Keratinocyte (primary cell): Measurements from ENCODE around the gene MOCS3. TPM values are rescaled to one million over a fixed set of nuclear protein-coding genes. Genes with fewer than 3 reads are reported as not detected.

Experiments used
- DNase-seq: peaks from one replicate; pipeline ENCODE4 v3.0.0-alpha.2; 2011; ENCODE audit warnings: low read depth, missing footprints, low spot score
- FAIRE-seq: peaks from 2 replicates; lab custom pipeline; 2011; peaks lifted over from hg19 to GRCh38; lab: Jason Lieb, UNC
- H2AFZ ChIP-seq: 2 replicates; pipeline ENCODE4 v1.6.0; 2012; ENCODE audit warnings: low read length, control low read depth, inconsistent platforms; ENCODE audit not compliant: control insufficient read depth
- H3K27ac ChIP-seq: 2 replicates; pipeline ENCODE4 v1.5.1; 2011; ENCODE audit warnings: low read length; ENCODE audit not compliant: control insufficient read depth, insufficient read depth
- H3K27me3 ChIP-seq: 3 replicates; pipeline ENCODE4 v1.6.0; 2011; ENCODE audit warnings: low read length; ENCODE audit not compliant: control insufficient read depth, insufficient read depth; ENCODE audit errors: extremely low read depth
- H3K36me3 ChIP-seq, 2 experiments: 2 replicates in 1 of 2; 3 replicates in 1 of 2; pipeline ENCODE4 v1.5.1; 2011; ENCODE audit warnings: low read length in 2 of 2, mild to moderate bottlenecking in 1 of 2; ENCODE audit not compliant: control insufficient read depth in 2 of 2, insufficient read depth in 2 of 2; ENCODE audit errors: extremely low read depth in 1 of 2
- H3K4me1 ChIP-seq: 3 replicates; pipeline ENCODE4 v1.5.1; 2011; ENCODE audit warnings: low read length; ENCODE audit not compliant: control insufficient read depth, insufficient read depth; ENCODE audit errors: extremely low read depth
- H3K4me2 ChIP-seq: 3 replicates; pipeline ENCODE4 v1.6.0; 2011; ENCODE audit warnings: low read depth, low read length; ENCODE audit not compliant: control insufficient read depth, insufficient read depth; ENCODE audit errors: extremely low read depth
- H3K4me3 ChIP-seq, 3 experiments: fragments of 200-600 bp in 1 of 3; sonication (generic) in 1 of 3; 2 replicates in 2 of 3; 3 replicates in 1 of 3; pipeline ENCODE4 v1.5.1; 2011 to 2016; ENCODE audit warnings: low read length in 3 of 3, mild to moderate bottlenecking in 3 of 3, control low read depth in 2 of 3, inconsistent platforms in 1 of 3, low read depth in 1 of 3, mixed read lengths in 1 of 3, mixed run types in 1 of 3, moderate library complexity in 1 of 3; ENCODE audit not compliant: control insufficient read depth in 2 of 3, insufficient read depth in 2 of 3; ENCODE audit errors: extremely low read depth in 1 of 3
- H3K79me2 ChIP-seq: 2 replicates; pipeline ENCODE4 v1.6.0; 2012; ENCODE audit warnings: low read length; ENCODE audit not compliant: control insufficient read depth, insufficient read depth
- H3K9ac ChIP-seq: 3 replicates; pipeline ENCODE4 v1.6.0; 2011; ENCODE audit warnings: low read length; ENCODE audit not compliant: control insufficient read depth, insufficient read depth; ENCODE audit errors: extremely low read depth
- H3K9me1 ChIP-seq: 3 replicates; pipeline ENCODE4 v1.6.0; 2011; ENCODE audit warnings: low read length; ENCODE audit not compliant: control insufficient read depth, insufficient read depth; ENCODE audit errors: extremely low read depth
- H3K9me3 ChIP-seq: 2 replicates; pipeline ENCODE4 v1.5.1; 2012; ENCODE audit warnings: low read depth, low read length; ENCODE audit not compliant: control insufficient read depth
- H4K20me1 ChIP-seq: 3 replicates; pipeline ENCODE4 v1.6.0; 2011; ENCODE audit warnings: low read length; ENCODE audit not compliant: control insufficient read depth, insufficient read depth; ENCODE audit errors: extremely low read depth
- EZH2 ChIP-seq: IDR thresholded peaks from one replicate; pipeline ENCODE4 v1.6.1; 2012; ENCODE audit warnings: inconsistent platforms, mild to moderate bottlenecking, low read length, moderate library complexity
- dilution Hi-C: fragments of 300-500 bp; cut with MboI; formaldehyde crosslinking; loops from one replicate; pipeline ENCODE4 v1.7.0; 2020; ENCODE audit warnings: low sequenced_read_pairs; ENCODE audit not compliant: extremely low pct_ligation_motif_present
- polyA plus RNA-seq, 5 experiments: library from polyadenylated mRNA; depleted of rRNA in 3 of 5; stranded (reverse) in 3 of 5; stranded (forward) in 1 of 5; unstranded in 1 of 5; fragments of >200 nt; gene quantifications; 1 replicate in 1 of 5; 2 replicates in 3 of 5; 3 replicates in 1 of 5; pipeline versions ENCODE4 v1.2.1 to v1.2.3, GENCODE V29; 2011 to 2012; ENCODE audit warnings: missing spikeins in 2 of 5, low read depth in 1 of 5, low replicate concordance in 1 of 5
- TF ChIP-seq, protein P1 (sequence below), 3 experiments: IDR thresholded peaks in 1 of 3; conservative IDR thresholded peaks in 1 of 3; optimal IDR thresholded peaks in 1 of 3; 2 replicates in 2 of 3; 3 replicates in 1 of 3; pipeline versions ENCODE3 to v1.5.1; 2011; ENCODE audit warnings: low read length in 3 of 3, mild to moderate bottlenecking in 3 of 3, moderate library complexity in 2 of 3, control low read depth in 1 of 3, inconsistent platforms in 1 of 3; ENCODE audit not compliant: insufficient read depth in 2 of 3; ENCODE audit errors: extremely low read depth in 1 of 3

Gene MOCS3
- polyA plus RNA-seq, 1 donor (not counting 4 experiments of a cell fraction or from before 2014, with no cell fraction given), result 4.0 TPM

DNA sequence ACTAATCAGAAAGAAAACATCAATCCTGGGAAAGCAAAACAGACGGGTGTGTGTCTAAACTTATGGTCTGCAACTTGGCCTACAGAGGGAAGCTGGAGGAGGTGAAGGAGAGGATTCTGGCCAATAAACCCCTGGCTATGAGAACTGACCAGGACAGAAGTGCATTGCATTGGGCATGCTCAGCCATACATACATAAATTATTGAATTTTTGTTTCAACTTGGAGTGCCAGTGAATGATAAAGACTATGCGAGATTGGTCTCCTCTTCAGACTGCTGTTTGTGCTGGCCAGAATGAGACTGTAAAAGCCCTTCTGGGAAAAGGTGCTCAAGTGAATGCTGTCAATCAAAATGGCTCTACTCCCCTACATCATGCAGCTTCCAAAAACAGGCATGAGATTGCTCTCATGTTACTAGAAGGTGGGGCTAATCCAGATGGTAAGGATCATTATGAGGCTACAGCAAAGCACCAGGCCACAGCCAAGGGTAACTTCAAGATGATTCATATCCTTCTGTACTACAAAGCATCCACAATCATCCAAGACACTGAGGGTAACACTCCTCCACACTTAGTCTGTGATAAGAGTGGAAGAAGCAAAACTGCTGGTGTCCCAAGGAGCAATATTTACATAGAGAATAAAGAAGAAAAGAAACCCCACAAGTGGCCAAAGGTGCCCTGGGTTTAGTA lies 44.8 kb upstream of the MOCS3 start:
- Histone ChIP-seq H3K27ac (peak overlapping the region; percentile 29), H3K9ac (no peak overlapping the region), H4K20me1 (peaks cover 17% of the 10 kb centered on the region), H3K4me2 (peak overlapping the region; percentile 41), H3K27me3 (no peaks in the 10 kb centered on the region), H3K4me3 (no peak overlapping the region), H2AFZ (no peak overlapping the region), H3K9me1 (peaks cover 5% of the 10 kb centered on the region), H3K36me3 (peaks cover 8 to 14% of the 10 kb centered on the region in 2 experiments), H3K4me1 (peaks cover 47% of the 10 kb centered on the region), H3K9me3 (no peaks in the 10 kb centered on the region), H3K79me2 (peaks cover 97% of the 10 kb centered on the region)
- DNase-seq (no peak), FAIRE-seq (peak; percentile 41)
- no peak for TF ChIP-seq EZH2
- TF ChIP-seq, protein P1, sequence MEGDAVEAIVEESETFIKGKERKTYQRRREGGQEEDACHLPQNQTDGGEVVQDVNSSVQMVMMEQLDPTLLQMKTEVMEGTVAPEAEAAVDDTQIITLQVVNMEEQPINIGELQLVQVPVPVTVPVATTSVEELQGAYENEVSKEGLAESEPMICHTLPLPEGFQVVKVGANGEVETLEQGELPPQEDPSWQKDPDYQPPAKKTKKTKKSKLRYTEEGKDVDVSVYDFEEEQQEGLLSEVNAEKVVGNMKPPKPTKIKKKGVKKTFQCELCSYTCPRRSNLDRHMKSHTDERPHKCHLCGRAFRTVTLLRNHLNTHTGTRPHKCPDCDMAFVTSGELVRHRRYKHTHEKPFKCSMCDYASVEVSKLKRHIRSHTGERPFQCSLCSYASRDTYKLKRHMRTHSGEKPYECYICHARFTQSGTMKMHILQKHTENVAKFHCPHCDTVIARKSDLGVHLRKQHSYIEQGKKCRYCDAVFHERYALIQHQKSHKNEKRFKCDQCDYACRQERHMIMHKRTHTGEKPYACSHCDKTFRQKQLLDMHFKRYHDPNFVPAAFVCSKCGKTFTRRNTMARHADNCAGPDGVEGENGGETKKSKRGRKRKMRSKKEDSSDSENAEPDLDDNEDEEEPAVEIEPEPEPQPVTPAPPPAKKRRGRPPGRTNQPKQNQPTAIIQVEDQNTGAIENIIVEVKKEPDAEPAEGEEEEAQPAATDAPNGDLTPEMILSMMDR (optimal IDR thresholded peaks at IDR 0.05 in 1 of 3, IDR thresholded peaks at IDR 0.05 in 1 of 3, conservative IDR thresholded peaks at IDR 0.05 in 1 of 3; ENCODE audit: extremely low read depth in 1 of 3, insufficient read depth in 2 of 3, low read length in 3 of 3), result no peak
- dilution Hi-C loops, result no loop called here

DNA sequence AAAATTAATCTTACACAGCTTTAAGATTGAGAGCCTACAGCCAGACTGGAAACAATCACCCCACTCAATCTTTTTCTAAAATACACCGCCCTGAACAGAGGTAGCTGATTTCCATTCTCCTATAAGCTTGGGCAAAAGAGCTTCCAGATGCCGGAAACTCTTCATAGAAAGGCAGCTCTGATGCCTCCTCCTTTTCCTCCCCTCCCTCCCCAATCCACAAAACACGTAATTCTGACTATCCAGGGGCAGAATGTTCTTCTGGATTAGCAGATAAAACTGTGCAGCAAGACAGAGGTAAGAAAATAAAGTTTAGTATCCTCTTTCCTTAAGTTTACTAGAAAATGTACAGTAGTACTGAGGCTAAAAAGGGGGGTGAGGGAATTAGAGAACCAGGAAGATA lies 43.2 kb upstream of the MOCS3 start:
- H3K4me2 ChIP-seq, result peak overlapping the region; percentile 59
- H4K20me1 ChIP-seq, result peaks cover 13% of the 10 kb centered on the region

More for the DNA sequence above, 43.2 kb upstream of the MOCS3 start:
- dilution Hi-C loops, result no loop called here
- Histone ChIP-seq H3K27ac (peak overlapping the region; percentile 73), H3K36me3 (peaks cover 5 to 10% of the 10 kb centered on the region in 2 experiments), H3K9ac (peak overlapping the region; percentile 18), H3K9me1 (peaks cover 5% of the 10 kb centered on the region), H2AFZ (no peak overlapping the region), H3K27me3 (no peaks in the 10 kb centered on the region), H3K79me2 (peaks cover 96% of the 10 kb centered on the region), H3K4me3 (peak overlapping the region in 1 of 3 experiments; percentile 24), H3K9me3 (no peaks in the 10 kb centered on the region), H3K4me1 (peaks cover 56% of the 10 kb centered on the region)
- FAIRE-seq (no peak), DNase-seq (no peak)
- TF ChIP-seq EZH2, result no peak
- TF ChIP-seq, protein P1 (optimal IDR thresholded peaks at IDR 0.05 in 1 of 3, IDR thresholded peaks at IDR 0.05 in 1 of 3, conservative IDR thresholded peaks at IDR 0.05 in 1 of 3; ENCODE audit: extremely low read depth in 1 of 3, insufficient read depth in 2 of 3, low read length in 3 of 3), result no peak
